Ectodermal cell (in vitro differentiated cells): ENCODE results near the gene SRP14.
"Not testable (repeated sequence)": the region's sequence is repeated elsewhere in the genome, so short reads cannot be mapped to it uniquely, and the experiment has no call there.

Experiments used
- H3K27ac ChIP-seq: 2 replicates; pipeline ENCODE4 v1.7.0; 2013; ENCODE audit warnings: mild to moderate bottlenecking, low read depth, low read length; ENCODE audit not compliant: insufficient read depth, poor library complexity, severe bottlenecking
- H3K27me3 ChIP-seq: 2 replicates; pipeline ENCODE4 v1.7.0; 2013; ENCODE audit warnings: mild to moderate bottlenecking, low read length; ENCODE audit not compliant: insufficient read depth, control insufficient read depth, poor library complexity, severe bottlenecking
- H3K36me3 ChIP-seq: one replicate; pipeline ENCODE4 v1.7.0; 2013; ENCODE audit warnings: low read length; ENCODE audit not compliant: control insufficient read depth, insufficient read depth
- H3K4me1 ChIP-seq: one replicate; pipeline ENCODE4 v1.7.0; 2013; ENCODE audit warnings: low read length; ENCODE audit not compliant: control insufficient read depth, insufficient read depth
- H3K4me3 ChIP-seq: 2 replicates; pipeline ENCODE4 v1.7.0; 2013; ENCODE audit warnings: low read depth, low read length, control low read depth; ENCODE audit not compliant: insufficient read depth
- H3K9me3 ChIP-seq: 2 replicates; pipeline ENCODE4 v1.7.0; 2013; ENCODE audit warnings: mild to moderate bottlenecking, low read length, moderate library complexity; ENCODE audit not compliant: control insufficient read depth
- WGBS, 2 experiments: methylation state at CpG; one replicate each; pipeline ENCODE4 v1.1.7; 2013; ENCODE audit warnings: missing lambda C conversion rate in 2 of 2; 5-methylcytosine and 5-hydroxymethylcytosine counted together

The SRP14 gene

GRCh38 chr15:39999538-40000200 lies 39.3 kb downstream of the SRP14 start:
- Histone ChIP-seq H3K4me1 (no peaks in the 10 kb centered on the region), H3K27me3 (no peaks in the 10 kb centered on the region), H3K4me3 (no peak overlapping the region), H3K27ac (no peak overlapping the region), H3K9me3 (no peaks in the 10 kb centered on the region), H3K36me3 (peaks cover 6% of the 10 kb centered on the region)

GRCh38 chr15:39998511-39999077 lies 40.4 kb downstream of the SRP14 start:
- 92 to 100% methylated on average over 4 to 6 of the region's 6 CpGs for whole genome bisulfite sequencing, 2 experiments
- no peaks in the 10 kb centered on the region for H3K27me3 ChIP-seq
- no peaks in the 10 kb centered on the region for H3K4me1 ChIP-seq
- no peaks in the 10 kb centered on the region for H3K9me3 ChIP-seq
- no peak overlapping the region for H3K4me3 ChIP-seq
- H3K27ac ChIP-seq: no peak overlapping the region
- peaks cover 4% of the 10 kb centered on the region for H3K36me3 ChIP-seq

GRCh38 chr15:39997639-39998038 lies 41.3 kb downstream of the SRP14 start:
- WGBS, 2 experiments: 97 to 98% methylated on average over 5 of the region's 6 CpGs
- no peaks in the 10 kb centered on the region for H3K9me3 ChIP-seq
- no peak overlapping the region for H3K27ac ChIP-seq
- peaks cover 4% of the 10 kb centered on the region for H3K36me3 ChIP-seq
- no peaks in the 10 kb centered on the region for H3K4me1 ChIP-seq
- no peak overlapping the region for H3K4me3 ChIP-seq
- H3K27me3 ChIP-seq: no peaks in the 10 kb centered on the region

- Histone ChIP-seq H3K4me1 (no peaks in the 10 kb centered on the region), H3K36me3 (peaks cover 4% of the 10 kb centered on the region), H3K27me3 (no peaks in the 10 kb centered on the region), H3K9me3 (no peaks in the 10 kb centered on the region), H3K27ac (no peak overlapping the region), H3K4me3 (no peak overlapping the region)
- 100% methylated on average over 1 of the region's 1 CpG for WGBS, 2 experiments
Observed at GRCh38 chr15:39997031-39997430, 42.0 kb downstream of the SRP14 start.

GRCh38 chr15:39996228-39996627 lies 42.8 kb downstream of the SRP14 start:
- not testable (repeated sequence) for H3K36me3 ChIP-seq, H3K27ac ChIP-seq, H3K4me1 ChIP-seq, H3K4me3 ChIP-seq, H3K27me3 ChIP-seq, H3K9me3 ChIP-seq
- 90 to 93% methylated on average over 2 of the region's 2 CpGs for WGBS, 2 experiments

- 89 to 91% methylated on average over 5 of the region's 5 CpGs for WGBS, 2 experiments
Observed at GRCh38 chr15:39992953-39993352, 46.0 kb downstream of the SRP14 start.

GRCh38 chr15:39990706-39991105 lies 48.3 kb downstream of the SRP14 start:
- no peak overlapping the region for H3K4me3 ChIP-seq
- no peaks in the 10 kb centered on the region for H3K27me3 ChIP-seq
- H3K27ac ChIP-seq: no peak overlapping the region
- H3K9me3 ChIP-seq: no peaks in the 10 kb centered on the region
- H3K36me3 ChIP-seq: peaks cover 11% of the 10 kb centered on the region
- H3K4me1 ChIP-seq: no peaks in the 10 kb centered on the region
- WGBS, 2 experiments: 80 to 82% methylated on average over 6 of the region's 6 CpGs

More at GRCh38 chr15:39992953-39993352, 46.0 kb downstream of the SRP14 start:
- not testable (repeated sequence) for H3K36me3 ChIP-seq, H3K27me3 ChIP-seq, H3K4me3 ChIP-seq, H3K4me1 ChIP-seq, H3K27ac ChIP-seq, H3K9me3 ChIP-seq

GRCh38 chr15:39987821-39988220 lies 51.2 kb downstream of the SRP14 start:
- H3K4me1 ChIP-seq: no peaks in the 10 kb centered on the region
- H3K27ac ChIP-seq: no peak overlapping the region
- no peak overlapping the region for H3K4me3 ChIP-seq
- 94 to 95% methylated on average over 4 to 7 of the region's 7 CpGs for WGBS, 2 experiments
- no peaks in the 10 kb centered on the region for H3K27me3 ChIP-seq
- peaks cover 8% of the 10 kb centered on the region for H3K36me3 ChIP-seq
- H3K9me3 ChIP-seq: no peaks in the 10 kb centered on the region
